Pancreas (tissue), 10 donors: ENCODE data around the gene C19orf81. TPM values are rescaled to one million over a fixed set of nuclear protein-coding genes. Genes with fewer than 3 reads are reported as not detected.

Experiments
- ATAC-seq, 4 donors: fragments of 200-7000 bp; cut with Tn5 transposase; one replicate each; pipeline versions ENCODE4 v1.8.0 to v1.9.1; 2020; ENCODE audit warnings: mild to moderate bottlenecking in 4 of 4, moderate library complexity in 4 of 4
- DNase-seq, 6 donors: peaks; one replicate each; pipeline ENCODE4 v3.0.0-alpha.2; 2020
- FAIRE-seq: peaks from 2 replicates; lab custom pipeline; 2012; peaks lifted over from hg19 to GRCh38; lab: Jason Lieb, UNC
- H3K27ac ChIP-seq, 4 donors: fragments of 200-600 bp; sonication (generic); 1 replicate in 3 of 4; 2 replicates in 1 of 4; pipeline versions ENCODE4 v1.5.0 to v1.8.0; 2020
- H3K27me3 ChIP-seq, 4 donors: fragments of 200-600 bp; one replicate each; pipeline ENCODE4 v1.8.0; 2021
- H3K36me3 ChIP-seq, 3 donors: fragments of 200-600 bp; sonication (generic) in 1 of 3; one replicate each; pipeline versions ENCODE4 v1.5.0 to v1.8.0; 2020 to 2021
- H3K4me1 ChIP-seq, 3 donors: fragments of 200-600 bp; one replicate each; pipeline ENCODE4 v1.8.0; 2021
- H3K4me3 ChIP-seq, 4 donors: fragments of 200-600 bp; sonication (generic) in 2 of 4; one replicate each; pipeline versions ENCODE4 v1.5.0 to v1.8.0; 2020 to 2021
- H3K9me3 ChIP-seq, 4 donors: fragments of 200-600 bp; one replicate each; pipeline ENCODE4 v1.8.0; 2021
- WGBS, 2 donors: extraction: QIAGEN DNeasy Blood & Tissue Kit; methylation state at CpG; one replicate each; pipeline ENCODE4 v1.1.7; 2013; 5-methylcytosine and 5-hydroxymethylcytosine counted together
- intact Hi-C, 3 donors: fragments of 100-400 bp; cut with DNase I; formaldehyde crosslinking; loops; one replicate each; pipeline versions ENCODE4 v1.11.1 to v1.14.2; 2022
- polyA plus RNA-seq, 2 donors: library from polyadenylated mRNA; stranded (reverse); fragments of 200-250 nt; gene quantifications; one replicate each; pipeline ENCODE4 v1.2.3, GENCODE V29; 2013
- total RNA-seq, 6 donors: library from RNA; stranded (reverse); fragmentation: NEBNext Ultra II Directional in 4 of 6; extraction: Animal tissue kit (Norgen Biotek cat#: 25700) in 4 of 6; gene quantifications; one replicate each; pipeline versions ENCODE4 v1.2.1 to v1.2.4, GENCODE V29; 2021 to 2023
- TF ChIP-seq, protein P1 (sequence below), 4 donors: fragments of 200-600 bp; sonication (generic) in 3 of 4; IDR thresholded peaks; one replicate each; pipeline versions ENCODE4 v1.5.0 to v1.8.0; 2021; ENCODE audit warnings: antibody characterized with exemption in 4 of 4
- donor health status: healthy with polysubstance abuse.
- donor health status: DM: no; HTN: no; CAD: no; lungs with moderate emphysema.
- donor health status: DM: no; HTN: no; CAD: no.
- donor health status: control.
- donor health status: control.
- donor health status: Bipolar disorder and iron deficiency.
- donor health status: DM: yes; HTN: yes; CAD: no.
- donor health status: DM: no; HTN: no; CAD: no.
- donor health status: DM: no; HTN: no; CAD: no.
- donor health status: DM: yes; HTN: yes; CAD: no.

C19orf81 gene
- total and polyA plus RNA-seq, 8 donors = 0.40 to 1.2 (median 0.91) TPM; not detected in 3

DNA sequence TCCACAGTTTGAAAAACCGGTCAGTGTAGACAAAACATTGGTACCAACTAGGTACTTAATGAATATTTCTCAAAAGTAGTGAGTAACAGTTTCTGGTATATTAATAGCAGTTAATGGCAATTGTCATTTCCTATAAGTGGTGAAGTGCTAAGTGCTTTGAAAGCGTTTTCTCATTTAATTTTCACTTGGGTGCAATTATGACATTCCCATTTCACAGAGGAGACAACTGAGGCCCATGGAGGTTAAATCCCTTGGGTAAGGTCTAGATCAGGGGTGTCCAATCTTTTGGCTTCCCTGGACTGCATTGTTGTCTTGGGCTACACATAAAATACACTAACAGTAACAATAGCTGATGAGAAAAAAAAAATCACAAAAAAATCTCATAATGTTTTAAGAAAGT lies 8.9 kb upstream of the C19orf81 start:
- no peaks in the 10 kb centered on the region for H3K4me1 ChIP-seq
- no peak for DNase-seq
- intact Hi-C loops = no loop called here
- WGBS, 2 donors = 66 to 67% methylated on average over 2 of the region's 2 CpGs
- no peak for ATAC-seq
- FAIRE-seq = no peak
- TF ChIP-seq, protein P1, sequence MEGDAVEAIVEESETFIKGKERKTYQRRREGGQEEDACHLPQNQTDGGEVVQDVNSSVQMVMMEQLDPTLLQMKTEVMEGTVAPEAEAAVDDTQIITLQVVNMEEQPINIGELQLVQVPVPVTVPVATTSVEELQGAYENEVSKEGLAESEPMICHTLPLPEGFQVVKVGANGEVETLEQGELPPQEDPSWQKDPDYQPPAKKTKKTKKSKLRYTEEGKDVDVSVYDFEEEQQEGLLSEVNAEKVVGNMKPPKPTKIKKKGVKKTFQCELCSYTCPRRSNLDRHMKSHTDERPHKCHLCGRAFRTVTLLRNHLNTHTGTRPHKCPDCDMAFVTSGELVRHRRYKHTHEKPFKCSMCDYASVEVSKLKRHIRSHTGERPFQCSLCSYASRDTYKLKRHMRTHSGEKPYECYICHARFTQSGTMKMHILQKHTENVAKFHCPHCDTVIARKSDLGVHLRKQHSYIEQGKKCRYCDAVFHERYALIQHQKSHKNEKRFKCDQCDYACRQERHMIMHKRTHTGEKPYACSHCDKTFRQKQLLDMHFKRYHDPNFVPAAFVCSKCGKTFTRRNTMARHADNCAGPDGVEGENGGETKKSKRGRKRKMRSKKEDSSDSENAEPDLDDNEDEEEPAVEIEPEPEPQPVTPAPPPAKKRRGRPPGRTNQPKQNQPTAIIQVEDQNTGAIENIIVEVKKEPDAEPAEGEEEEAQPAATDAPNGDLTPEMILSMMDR (IDR thresholded peaks at IDR 0.05) = no peak
- H3K27ac ChIP-seq = no peak overlapping the region
- no peaks in the 10 kb centered on the region for H3K9me3 ChIP-seq
- peaks cover 0 to 12% (median 2%) of the 10 kb centered on the region in 4 donors for H3K27me3 ChIP-seq
- H3K4me3 ChIP-seq = no peak overlapping the region
- H3K36me3 ChIP-seq = no peaks in the 10 kb centered on the region

DNA sequence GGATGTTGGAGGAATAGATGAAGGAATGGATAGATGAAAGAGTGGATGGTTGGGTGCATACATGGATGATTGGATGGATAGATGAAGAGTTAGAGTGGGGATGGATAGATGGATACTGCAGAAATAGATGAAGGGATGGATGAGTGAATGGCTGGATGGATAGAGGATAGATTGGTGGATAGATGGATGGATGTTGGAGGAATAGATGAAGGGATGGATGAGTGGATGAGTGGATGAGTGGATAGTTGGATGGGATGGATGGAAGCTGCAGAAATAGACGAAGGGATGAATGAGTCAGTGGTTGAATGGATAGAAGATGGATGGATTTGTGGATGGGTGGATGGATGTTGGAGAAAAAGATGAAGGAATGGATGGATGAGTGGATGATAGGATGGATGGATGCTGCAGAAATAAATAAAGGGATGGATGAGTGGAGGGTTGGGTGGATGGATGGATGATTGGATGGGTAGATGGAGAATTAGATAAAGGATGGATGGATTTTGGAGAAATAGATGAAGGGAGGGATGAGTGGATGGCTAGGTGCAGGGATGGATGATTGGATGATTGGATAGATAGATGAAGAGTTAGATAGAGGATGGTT lies 4.8 kb upstream of the C19orf81 start:
- TF ChIP-seq, protein P1 (IDR thresholded peaks at IDR 0.05) = no peak
- H3K36me3 ChIP-seq = no peaks in the 10 kb centered on the region
- H3K9me3 ChIP-seq = no peaks in the 10 kb centered on the region
- H3K27ac ChIP-seq = no peak overlapping the region
- H3K4me3 ChIP-seq = no peak overlapping the region
- no peak for ATAC-seq
- peaks cover 0 to 7% (median 0%) of the 10 kb centered on the region in 4 donors for H3K27me3 ChIP-seq
- 5 to 23% methylated on average over 1 of the region's 1 CpG for WGBS, 2 donors
- H3K4me1 ChIP-seq = no peaks in the 10 kb centered on the region
- no peak for FAIRE-seq
- intact Hi-C loops = no loop called here
- no peak for DNase-seq

DNA sequence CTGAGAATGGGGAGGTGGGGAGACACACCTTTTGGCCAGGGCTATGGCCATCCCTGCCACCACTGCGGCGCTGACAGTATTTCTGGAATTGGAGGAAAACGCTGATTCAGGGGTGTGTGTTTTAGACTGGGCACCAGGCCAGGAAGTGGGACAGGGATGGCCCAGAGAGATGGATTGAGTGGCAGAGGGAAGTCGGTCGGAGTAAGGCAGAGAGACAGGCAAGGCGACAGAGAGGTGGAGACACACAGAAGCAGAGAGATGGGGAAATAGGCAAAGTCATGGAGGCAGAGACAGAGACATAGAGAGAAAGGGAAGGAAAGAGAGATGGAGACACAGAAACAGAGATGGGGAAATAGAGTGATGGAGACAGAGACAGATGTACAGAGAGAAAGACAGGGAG lies 4.1 kb upstream of the C19orf81 start:
- H3K4me1 ChIP-seq = no peaks in the 10 kb centered on the region
- no peak overlapping the region for H3K4me3 ChIP-seq
- DNase-seq (no peak), FAIRE-seq (no peak), ATAC-seq (no peak)
- H3K27me3 ChIP-seq = peaks cover 0 to 5% (median 0%) of the 10 kb centered on the region in 4 donors
- TF ChIP-seq, protein P1 (IDR thresholded peaks at IDR 0.05) = no peak
- no peaks in the 10 kb centered on the region for H3K9me3 ChIP-seq
- no peaks in the 10 kb centered on the region for H3K36me3 ChIP-seq
- H3K27ac ChIP-seq = no peak overlapping the region
- intact Hi-C loops = no loop called here
- WGBS, 2 donors = 53 to 70% methylated on average over 6 of the region's 6 CpGs

DNA sequence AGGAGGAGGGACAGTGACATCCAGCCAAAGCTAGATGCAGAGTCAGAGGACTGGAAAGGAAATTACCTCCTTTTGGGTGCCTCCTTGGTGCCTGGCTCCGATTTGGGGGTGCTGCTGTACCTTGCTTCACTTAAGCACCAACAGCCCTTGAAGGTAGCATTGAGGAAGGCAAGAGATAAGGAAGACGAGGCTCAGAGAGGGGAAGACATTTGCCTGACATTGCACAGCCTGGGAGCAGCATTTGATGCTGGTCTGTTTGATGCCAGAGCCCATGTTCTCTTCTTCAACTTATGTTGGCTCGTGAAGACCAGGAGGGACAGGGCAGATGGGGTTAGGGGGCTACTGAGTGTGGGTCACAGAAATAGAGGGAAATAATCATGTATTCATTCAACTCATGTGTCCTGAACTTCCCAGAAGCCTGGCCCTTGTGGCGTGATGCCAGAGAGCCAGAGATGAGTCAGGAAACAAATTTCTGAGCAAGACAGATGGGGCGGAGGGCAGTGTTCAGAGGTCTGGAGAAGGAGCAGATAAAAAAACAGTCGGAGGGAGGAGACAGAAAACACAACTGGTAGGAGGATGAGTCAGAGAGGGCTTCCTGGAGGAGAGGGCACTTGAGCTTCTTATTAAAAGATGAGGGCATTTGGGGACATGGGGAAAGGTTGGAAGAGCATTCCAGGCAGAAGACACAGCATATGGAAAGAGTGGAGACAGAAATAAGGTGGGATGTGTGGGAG lies 3.0 kb upstream of the C19orf81 start:
- WGBS, 2 donors = 27 to 39% methylated on average over 6 of the region's 6 CpGs
- Histone ChIP-seq H3K4me3 (no peak overlapping the region), H3K27me3 (no peaks in the 10 kb centered on the region), H3K4me1 (no peaks in the 10 kb centered on the region), H3K9me3 (no peaks in the 10 kb centered on the region), H3K27ac (no peak overlapping the region), H3K36me3 (no peaks in the 10 kb centered on the region)
- DNase-seq (no peak), FAIRE-seq (no peak), ATAC-seq (no peak)
- TF ChIP-seq, protein P1 (IDR thresholded peaks at IDR 0.05) = no peak
- intact Hi-C loops = no loop called here
